GM23248 (cell line): ENCODE data around the gene PRMT1.

Experiments used
- EZH2 ChIP-seq: fragments of 200-600 bp; sonication (generic); IDR thresholded peaks from 2 replicates; pipeline ENCODE4 v1.6.1; 2018; ENCODE audit warnings: antibody characterized with exemption, mild to moderate bottlenecking; ENCODE audit not compliant: insufficient read depth, poor library complexity, severe bottlenecking
- EZH2phosphoT487 ChIP-seq: fragments of 200-600 bp; sonication (generic); IDR thresholded peaks from 2 replicates; pipeline ENCODE4 v1.6.1; 2018; ENCODE audit warnings: antibody characterized with exemption, moderate library complexity, mild to moderate bottlenecking, low read depth; ENCODE audit not compliant: insufficient read depth

GRCh38 chr19:49688531-49689132 is 11.6 kb downstream of the PRMT1 start:
- TF ChIP-seq EZH2 (no peak), EZH2phosphoT487 (no peak)
